Osteocyte (in vitro differentiated cells): ENCODE measurements around the gene FNDC3B. TPM values are rescaled to one million over a fixed set of nuclear protein-coding genes. Genes with fewer than 3 reads are reported as not detected.

ENCODE experiments used
- DNase-seq: peaks from one replicate; pipeline ENCODE4 v3.0.0; 2021; ENCODE audit warnings: mixed read lengths; ENCODE audit not compliant: unreplicated experiment; ENCODE audit errors: extremely low spot score
- H3K27ac Mint-ChIP-seq: one replicate; pipeline ENCODE4 v1.8.0; 2021; ENCODE audit warnings: mild to moderate bottlenecking, mixed read lengths; ENCODE audit not compliant: unreplicated experiment
- H3K27me3 Mint-ChIP-seq: one replicate; pipeline ENCODE4 v1.8.0; 2021; ENCODE audit warnings: mixed read lengths; ENCODE audit not compliant: unreplicated experiment
- H3K36me3 Mint-ChIP-seq: one replicate; pipeline ENCODE4 v1.8.0; 2021; ENCODE audit warnings: mixed read lengths; ENCODE audit not compliant: unreplicated experiment
- H3K4me1 Mint-ChIP-seq: one replicate; pipeline ENCODE4 v1.8.0; 2021; ENCODE audit warnings: mixed read lengths; ENCODE audit not compliant: unreplicated experiment
- H3K4me3 Mint-ChIP-seq: one replicate; pipeline ENCODE4 v1.8.0; 2021; ENCODE audit warnings: mild to moderate bottlenecking, moderate library complexity, mixed read lengths; ENCODE audit not compliant: unreplicated experiment
- H3K9me3 Mint-ChIP-seq: one replicate; pipeline ENCODE4 v1.8.0; 2021; ENCODE audit warnings: mixed read lengths; ENCODE audit not compliant: unreplicated experiment
- total RNA-seq: library from RNA; stranded (reverse); gene quantifications from 2 replicates; pipeline ENCODE4 v1.2.1, GENCODE V29; 2021
- TF ChIP-seq, protein P1 (sequence below): fragments of 200-600 bp; sonication (generic); IDR thresholded peaks from 2 replicates; pipeline ENCODE4 v1.5.0; 2021; ENCODE audit warnings: antibody characterized with exemption, mild to moderate bottlenecking, moderate library complexity

Gene FNDC3B
- total RNA-seq, 1 donor from 2014 or later = 240 TPM

DNA sequence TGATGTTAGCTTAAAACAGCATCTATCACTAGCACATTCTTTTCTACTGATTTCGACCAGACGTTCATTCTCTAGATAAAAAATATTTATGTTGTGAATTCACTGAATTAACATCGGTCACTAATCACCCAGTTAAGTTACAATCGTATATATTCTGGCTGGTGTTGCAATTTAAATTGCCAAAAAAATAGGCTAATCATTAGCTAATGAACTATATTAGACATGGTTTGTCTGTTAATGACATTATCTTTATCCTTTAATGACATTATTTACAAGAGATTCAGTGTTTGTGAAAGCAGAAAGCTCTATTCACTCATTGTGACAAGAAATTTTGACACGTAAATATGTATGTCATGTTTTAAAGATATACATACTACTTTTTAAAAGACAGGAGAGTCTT, 402.2 kb downstream of the FNDC3B start:
- no peak for DNase-seq
- no peaks in the 10 kb centered on the region for H3K4me1 Mint-ChIP-seq
- H3K27ac Mint-ChIP-seq = no peak overlapping the region
- no peaks in the 10 kb centered on the region for H3K9me3 Mint-ChIP-seq
- H3K36me3 Mint-ChIP-seq = no peaks in the 10 kb centered on the region
- TF ChIP-seq, protein P1, sequence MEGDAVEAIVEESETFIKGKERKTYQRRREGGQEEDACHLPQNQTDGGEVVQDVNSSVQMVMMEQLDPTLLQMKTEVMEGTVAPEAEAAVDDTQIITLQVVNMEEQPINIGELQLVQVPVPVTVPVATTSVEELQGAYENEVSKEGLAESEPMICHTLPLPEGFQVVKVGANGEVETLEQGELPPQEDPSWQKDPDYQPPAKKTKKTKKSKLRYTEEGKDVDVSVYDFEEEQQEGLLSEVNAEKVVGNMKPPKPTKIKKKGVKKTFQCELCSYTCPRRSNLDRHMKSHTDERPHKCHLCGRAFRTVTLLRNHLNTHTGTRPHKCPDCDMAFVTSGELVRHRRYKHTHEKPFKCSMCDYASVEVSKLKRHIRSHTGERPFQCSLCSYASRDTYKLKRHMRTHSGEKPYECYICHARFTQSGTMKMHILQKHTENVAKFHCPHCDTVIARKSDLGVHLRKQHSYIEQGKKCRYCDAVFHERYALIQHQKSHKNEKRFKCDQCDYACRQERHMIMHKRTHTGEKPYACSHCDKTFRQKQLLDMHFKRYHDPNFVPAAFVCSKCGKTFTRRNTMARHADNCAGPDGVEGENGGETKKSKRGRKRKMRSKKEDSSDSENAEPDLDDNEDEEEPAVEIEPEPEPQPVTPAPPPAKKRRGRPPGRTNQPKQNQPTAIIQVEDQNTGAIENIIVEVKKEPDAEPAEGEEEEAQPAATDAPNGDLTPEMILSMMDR = no peak
- H3K4me3 Mint-ChIP-seq = no peak overlapping the region
- peaks cover 78% of the 10 kb centered on the region for H3K27me3 Mint-ChIP-seq

DNA sequence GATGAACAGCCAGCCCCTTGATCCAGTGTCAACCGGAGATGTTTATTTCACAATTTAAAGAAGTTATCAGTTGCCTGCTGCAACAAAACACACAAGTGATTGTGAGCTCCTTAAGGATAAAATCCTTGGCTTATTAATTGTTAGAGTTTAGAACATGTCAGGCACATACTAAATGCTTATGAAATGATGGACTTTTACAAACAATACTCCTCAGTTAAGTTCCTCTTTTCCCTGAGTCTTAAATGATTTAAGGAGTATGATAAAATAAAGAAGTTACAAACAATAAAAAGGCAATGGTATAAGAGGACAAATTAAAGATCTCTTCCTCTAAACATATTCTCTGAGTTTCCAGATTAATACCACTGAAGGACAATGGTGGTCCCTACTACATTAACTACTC, 403.2 kb downstream of the FNDC3B start:
- Mint-ChIP-seq H3K4me3 (no peak overlapping the region), H3K27me3 (peaks cover 82% of the 10 kb centered on the region), H3K4me1 (no peaks in the 10 kb centered on the region), H3K27ac (no peak overlapping the region), H3K36me3 (peaks cover 5% of the 10 kb centered on the region), H3K9me3 (peaks cover 6% of the 10 kb centered on the region)
- TF ChIP-seq, protein P1 = no peak
- DNase-seq = no peak

DNA sequence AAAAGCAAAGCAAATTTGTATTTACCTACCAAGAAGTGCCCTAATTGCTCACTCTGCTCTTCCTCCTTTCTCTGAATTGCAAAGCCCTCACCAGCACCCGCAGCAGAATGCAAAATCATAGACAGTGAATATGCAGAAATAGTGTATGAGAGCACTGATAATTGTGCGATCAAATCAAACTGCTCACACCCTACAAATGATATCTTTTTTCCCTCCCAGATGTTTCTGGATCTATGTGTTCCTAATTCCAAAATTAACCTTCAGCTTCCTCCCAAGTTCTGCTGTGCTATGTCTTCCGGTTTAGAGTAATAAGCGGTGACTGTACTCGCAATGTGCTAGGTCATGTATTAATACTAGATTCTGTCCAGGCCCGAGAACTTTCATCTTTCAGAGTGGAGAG, 405.4 kb downstream of the FNDC3B start:
- DNase-seq = no peak

DNA sequence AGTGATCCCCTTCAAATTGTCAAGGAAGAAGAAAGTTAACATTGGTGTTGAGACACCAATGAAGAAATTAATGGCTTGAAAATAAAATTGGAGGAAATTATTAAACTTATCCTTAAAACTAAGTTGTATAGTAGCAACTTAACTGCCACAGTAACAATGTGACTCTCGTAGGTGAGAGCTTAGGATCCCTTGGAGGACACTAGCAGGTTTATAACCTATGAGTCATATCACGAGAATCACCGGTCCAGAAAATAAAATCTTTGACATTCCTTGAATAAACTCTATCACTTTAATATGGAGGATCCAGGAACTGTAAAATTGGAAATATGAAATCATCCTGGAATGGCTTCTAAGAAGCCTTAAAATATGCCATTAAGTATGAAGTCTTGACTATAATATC, 406.8 kb downstream of the FNDC3B start:
- H3K9me3 Mint-ChIP-seq = peaks cover 11% of the 10 kb centered on the region
- TF ChIP-seq, protein P1 = no peak
- H3K4me1 Mint-ChIP-seq = peaks cover 5% of the 10 kb centered on the region
- no peak for DNase-seq
- H3K27ac Mint-ChIP-seq = no peak overlapping the region
- H3K27me3 Mint-ChIP-seq = peaks cover 77% of the 10 kb centered on the region
- H3K4me3 Mint-ChIP-seq = no peak overlapping the region
- H3K36me3 Mint-ChIP-seq = peaks cover 5% of the 10 kb centered on the region

More for the DNA sequence above, 405.4 kb downstream of the FNDC3B start:
- Mint-ChIP-seq H3K27ac (no peak overlapping the region), H3K27me3 (peaks cover 83% of the 10 kb centered on the region), H3K4me3 (no peak overlapping the region), H3K36me3 (peaks cover 5% of the 10 kb centered on the region), H3K9me3 (peaks cover 11% of the 10 kb centered on the region), H3K4me1 (peaks cover 3% of the 10 kb centered on the region)
- TF ChIP-seq, protein P1 = no peak

DNA sequence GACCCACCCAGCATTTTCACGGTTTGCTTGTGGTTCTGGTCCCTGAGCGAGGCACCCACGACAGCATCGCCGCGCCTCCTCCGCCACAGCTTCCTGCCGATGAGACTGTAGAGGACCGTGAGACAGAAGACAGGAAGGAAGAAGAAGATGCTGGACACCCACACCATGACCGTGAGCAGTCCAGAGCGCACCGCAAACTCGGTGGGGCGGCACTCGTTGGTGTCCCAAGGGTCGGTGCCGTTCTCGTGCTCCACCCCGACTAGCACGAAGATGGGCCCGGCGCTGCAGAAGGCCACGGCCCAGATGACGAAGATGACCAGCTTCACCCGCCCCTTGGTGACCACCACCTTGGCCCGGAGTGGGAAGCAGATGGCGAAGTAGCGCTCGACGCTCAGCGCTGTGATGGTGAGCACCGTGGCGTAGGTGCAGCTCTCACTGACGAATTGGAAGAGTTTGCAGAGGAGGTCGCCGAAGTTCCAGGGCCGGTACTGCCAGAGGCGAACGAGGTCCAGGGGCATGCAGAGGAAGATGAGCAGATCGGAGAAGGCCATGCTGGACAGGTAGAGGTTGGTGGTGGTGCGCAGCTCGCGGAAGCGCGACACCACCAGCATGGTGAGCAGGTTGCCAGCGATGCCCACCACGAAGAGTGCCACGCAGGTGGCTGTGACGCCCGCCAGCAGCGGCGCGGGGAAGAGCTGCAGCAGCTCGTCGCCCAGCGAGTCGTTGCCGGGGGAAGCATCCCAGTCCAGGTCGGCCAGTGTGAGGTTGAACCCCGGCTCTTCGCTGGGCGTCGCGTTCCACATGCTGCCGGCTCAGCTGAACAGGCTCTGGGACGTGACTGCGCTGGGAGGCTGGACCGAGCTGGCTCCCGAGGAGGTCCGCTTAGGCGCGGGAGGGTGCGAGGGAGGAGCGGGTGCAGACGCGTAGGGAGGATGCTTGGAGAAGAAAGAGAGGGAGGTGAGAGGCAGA, 408.5 kb downstream of the FNDC3B start, which contains the start of gene GHSR:
Gene GHSR, minus strand, starts transcription at position 846 of the 969 bp plus-strand sequence. Its CDS starts 43 bp downstream, at position 803.
- Mint-ChIP-seq H3K4me3 (no peak within 1 kb of the TSS), H3K4me1 (peaks cover 5% of the 10 kb centered on the region), H3K27me3 (peaks cover 70% of the 10 kb centered on the region), H3K36me3 (peaks cover 5% of the 10 kb centered on the region), H3K27ac (no peak within 1 kb of the TSS), H3K9me3 (peaks cover 11% of the 10 kb centered on the region)
- TF ChIP-seq, protein P1 = no peak
- no peak for DNase-seq
